CD4-positive, alpha-beta T cell (primary cell): Measurements from ENCODE around the gene ATG2B. TPM values are rescaled to one million over a fixed set of nuclear protein-coding genes. Genes with fewer than 3 reads are reported as not detected.

ENCODE experiments used
- ATAC-seq: fragments of 200-7000 bp; cut with Tn5 transposase; one replicate; pipeline ENCODE4 v1.10.0; 2022; ENCODE audit warnings: mild to moderate bottlenecking; ENCODE audit not compliant: poor library complexity
- CTCF ChIA-PET: fragments of 350-600 bp; sonication (Branson Sonifier 250); formaldehyde crosslinking; loops from one replicate; lab custom pipeline; 2021; ENCODE audit warnings: antibody characterized with exemption, inconsistent platforms; lab: Charles Lee
- POLR2A ChIA-PET: fragments of 350-600 bp; sonication (Branson Sonifier 250); formaldehyde crosslinking; loops from one replicate; lab custom pipeline; 2021; ENCODE audit warnings: antibody characterized with exemption, inconsistent platforms; lab: Charles Lee
- DNase-seq, 14 experiments: peaks; one replicate each; pipeline ENCODE4 v3.0.0-alpha.2; 2013 to 2020; ENCODE audit warnings: mixed read lengths in 2 of 14
- H3K27ac ChIP-seq, 2 donors: one replicate each; pipeline versions ENCODE4 v1.5.1 to v1.7.0; 2013; ENCODE audit warnings: low read length in 2 of 2, low read depth in 1 of 2, mild to moderate bottlenecking in 1 of 2
- H3K27me3 ChIP-seq, 2 experiments: 1 replicate in 1 of 2; 2 replicates in 1 of 2; pipeline versions ENCODE4 v1.6.1 to v1.7.0; 2013; ENCODE audit warnings: low read length in 2 of 2, control low read depth in 1 of 2, mild to moderate bottlenecking in 1 of 2, moderate library complexity in 1 of 2; ENCODE audit not compliant: insufficient read depth in 2 of 2, control insufficient read depth in 1 of 2
- H3K36me3 ChIP-seq: one replicate; pipeline ENCODE4 v1.6.1; 2013; ENCODE audit warnings: low read length, control low read depth; ENCODE audit not compliant: insufficient read depth
- H3K4me1 ChIP-seq: one replicate; pipeline ENCODE4 v1.6.1; 2013; ENCODE audit warnings: low read length, control low read depth; ENCODE audit not compliant: insufficient read depth
- H3K4me3 ChIP-seq: one replicate; pipeline ENCODE4 v1.5.1; 2013; ENCODE audit warnings: mild to moderate bottlenecking, low read length, moderate library complexity
- H3K9me3 ChIP-seq, 2 experiments: 1 replicate in 1 of 2; 2 replicates in 1 of 2; pipeline versions ENCODE4 v1.6.1 to v1.7.0; 2013; ENCODE audit warnings: low read length in 2 of 2, mild to moderate bottlenecking in 2 of 2, control low read depth in 1 of 2, moderate library complexity in 1 of 2; ENCODE audit not compliant: control insufficient read depth in 1 of 2, insufficient read depth in 1 of 2
- H3K27ac Mint-ChIP-seq: one replicate; pipeline ENCODE4 v1.8.0; 2020; ENCODE audit warnings: mixed read lengths
- H3K27me3 Mint-ChIP-seq: one replicate; pipeline ENCODE4 v1.8.0; 2021; ENCODE audit warnings: mixed read lengths
- H3K36me3 Mint-ChIP-seq: one replicate; pipeline ENCODE4 v1.8.0; 2021; ENCODE audit warnings: low read depth, mixed read lengths
- H3K4me1 Mint-ChIP-seq: one replicate; pipeline ENCODE4 v1.8.0; 2021; ENCODE audit warnings: low read depth, mixed read lengths
- H3K4me3 Mint-ChIP-seq: one replicate; pipeline ENCODE4 v1.8.0; 2020; ENCODE audit warnings: mild to moderate bottlenecking, mixed read lengths
- H3K9me3 Mint-ChIP-seq: one replicate; pipeline ENCODE4 v1.8.0; 2020; ENCODE audit warnings: mixed read lengths
- intact Hi-C, 2 experiments: fragments of 100-400 bp; cut with DNase I in 1 of 2; cut with micrococcal nuclease in 1 of 2; formaldehyde crosslinking; loops; one replicate each; pipeline versions ENCODE4 v1.15.1 to v1.9.0; 2023 to 2025; cut with DNase I, micrococcal nuclease
- total RNA-seq, 174 experiments: library from RNA in 2 of 174; stranded (reverse) in 2 of 174; gene quantifications; one replicate each; pipeline ENCODE4 v1.2.3 and lab custom pipeline; 2021 to 2026
- TF ChIP-seq, protein P1 (sequence below): fragments of 200-600 bp; IDR thresholded peaks from one replicate; pipeline ENCODE4 v1.8.0; 2022; ENCODE audit warnings: antibody characterized with exemption, mild to moderate bottlenecking

Gene ATG2B
- total RNA-seq, 2 experiments from 2014 or later: 20.1 to 20.2 TPM

DNA sequence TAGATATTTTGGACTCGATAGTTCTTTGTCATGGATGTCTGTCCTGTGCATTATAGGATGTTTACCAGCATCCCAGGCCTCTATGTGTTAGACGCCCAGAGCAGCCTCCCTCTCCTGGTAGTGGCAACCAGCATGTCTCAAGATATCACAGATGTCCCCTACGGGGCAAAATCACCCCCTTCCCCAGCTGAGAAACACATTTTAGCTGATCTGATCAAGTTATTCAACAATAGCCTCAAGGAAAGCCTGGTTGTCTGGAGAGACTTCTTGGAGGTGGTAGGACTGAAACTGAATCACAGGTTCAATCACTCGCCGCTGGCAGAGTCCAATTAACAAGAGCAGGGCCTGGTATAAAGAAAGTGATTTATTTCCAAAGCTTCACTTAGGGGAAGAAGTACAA, 89.5 kb downstream of the ATG2B start:
- DNase-seq (no peak), ATAC-seq (no peak)
- Mint-ChIP-seq H3K4me1 (no peaks in the 10 kb centered on the region), H3K4me3 (no peak overlapping the region), H3K9me3 (peaks cover 6% of the 10 kb centered on the region), H3K27me3 (no peaks in the 10 kb centered on the region), H3K27ac (no peak overlapping the region), H3K36me3 (no peaks in the 10 kb centered on the region)
- TF ChIP-seq, protein P1, sequence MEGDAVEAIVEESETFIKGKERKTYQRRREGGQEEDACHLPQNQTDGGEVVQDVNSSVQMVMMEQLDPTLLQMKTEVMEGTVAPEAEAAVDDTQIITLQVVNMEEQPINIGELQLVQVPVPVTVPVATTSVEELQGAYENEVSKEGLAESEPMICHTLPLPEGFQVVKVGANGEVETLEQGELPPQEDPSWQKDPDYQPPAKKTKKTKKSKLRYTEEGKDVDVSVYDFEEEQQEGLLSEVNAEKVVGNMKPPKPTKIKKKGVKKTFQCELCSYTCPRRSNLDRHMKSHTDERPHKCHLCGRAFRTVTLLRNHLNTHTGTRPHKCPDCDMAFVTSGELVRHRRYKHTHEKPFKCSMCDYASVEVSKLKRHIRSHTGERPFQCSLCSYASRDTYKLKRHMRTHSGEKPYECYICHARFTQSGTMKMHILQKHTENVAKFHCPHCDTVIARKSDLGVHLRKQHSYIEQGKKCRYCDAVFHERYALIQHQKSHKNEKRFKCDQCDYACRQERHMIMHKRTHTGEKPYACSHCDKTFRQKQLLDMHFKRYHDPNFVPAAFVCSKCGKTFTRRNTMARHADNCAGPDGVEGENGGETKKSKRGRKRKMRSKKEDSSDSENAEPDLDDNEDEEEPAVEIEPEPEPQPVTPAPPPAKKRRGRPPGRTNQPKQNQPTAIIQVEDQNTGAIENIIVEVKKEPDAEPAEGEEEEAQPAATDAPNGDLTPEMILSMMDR: no peak
- Histone ChIP-seq H3K4me3 (no peak overlapping the region), H3K27ac (no peak overlapping the region), H3K9me3 (peaks cover 13 to 15% of the 10 kb centered on the region in 2 experiments), H3K4me1 (peaks cover 3% of the 10 kb centered on the region), H3K27me3 (no peaks in the 10 kb centered on the region), H3K36me3 (no peaks in the 10 kb centered on the region)
- ChIA-PET CTCF (interaction anchor here (1.3 kb wide), 1 partner anchor 173 kb away, joined by 5 read pairs; no protein-coding TSS in a partner anchor), POLR2A (interaction anchor here (1.1 kb wide), 1 partner anchor 148 kb away, joined by 3 read pairs; no protein-coding TSS in a partner anchor)
- intact Hi-C loops: loop anchor here in 1 of 2 experiments (10.0 kb wide), 1 partner anchor 709 kb away; no protein-coding TSS in a partner anchor

DNA sequence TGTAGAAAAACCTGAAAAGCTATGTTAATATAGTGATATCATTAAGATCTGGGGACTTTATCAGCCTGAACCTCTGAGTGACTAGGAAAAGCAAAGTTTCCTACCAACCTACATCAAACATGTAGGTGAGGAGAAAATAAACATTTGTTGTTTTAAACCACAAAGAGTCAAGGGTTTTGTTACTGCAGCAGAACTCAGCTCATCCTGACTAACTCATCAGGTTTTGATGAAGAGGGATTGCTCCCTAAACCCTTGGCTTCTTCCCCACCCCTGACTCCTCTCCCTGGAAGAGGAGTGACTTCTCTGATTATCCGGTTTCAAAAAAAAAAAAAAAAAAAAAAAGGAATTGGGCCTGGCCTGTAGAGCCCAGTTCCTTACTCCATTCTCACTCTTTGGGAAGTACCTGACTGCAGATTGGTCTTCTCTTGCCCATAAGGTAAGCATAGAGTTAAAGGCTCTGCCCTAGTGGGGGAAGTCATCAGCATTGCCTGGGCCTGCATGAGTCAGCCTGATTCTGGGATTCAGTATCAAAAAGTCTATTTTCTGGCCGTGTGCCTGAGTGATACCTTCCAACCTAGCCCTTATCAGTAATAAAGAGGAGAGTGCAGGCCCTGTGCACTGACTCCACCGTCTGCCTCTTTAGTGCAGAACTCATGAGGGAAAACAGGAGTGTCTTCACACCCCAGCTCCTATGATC, 90.2 kb downstream of the ATG2B start:
- intact Hi-C loops: loop anchor here in 1 of 2 experiments (10.0 kb wide), 1 partner anchor 708 kb away; no protein-coding TSS in a partner anchor
- ATAC-seq (no peak), DNase-seq (no peak)
- no peak overlapping the region for H3K4me3 ChIP-seq
- Mint-ChIP-seq H3K4me3 (no peak overlapping the region), H3K36me3 (no peaks in the 10 kb centered on the region), H3K4me1 (no peaks in the 10 kb centered on the region), H3K9me3 (peaks cover 6% of the 10 kb centered on the region), H3K27ac (no peak overlapping the region), H3K27me3 (no peaks in the 10 kb centered on the region)
- no peaks in the 10 kb centered on the region for H3K36me3 ChIP-seq
- H3K9me3 ChIP-seq: peaks cover 6 to 8% of the 10 kb centered on the region in 2 experiments
- no peak overlapping the region for H3K27ac ChIP-seq
- H3K4me1 ChIP-seq: peaks cover 3% of the 10 kb centered on the region
- TF ChIP-seq, protein P1: no peak
- ChIA-PET POLR2A (no interaction called here), CTCF (interaction anchor here (1.3 kb wide), 1 partner anchor 172 kb away, joined by 5 read pairs; no protein-coding TSS in a partner anchor)
- no peaks in the 10 kb centered on the region for H3K27me3 ChIP-seq

DNA sequence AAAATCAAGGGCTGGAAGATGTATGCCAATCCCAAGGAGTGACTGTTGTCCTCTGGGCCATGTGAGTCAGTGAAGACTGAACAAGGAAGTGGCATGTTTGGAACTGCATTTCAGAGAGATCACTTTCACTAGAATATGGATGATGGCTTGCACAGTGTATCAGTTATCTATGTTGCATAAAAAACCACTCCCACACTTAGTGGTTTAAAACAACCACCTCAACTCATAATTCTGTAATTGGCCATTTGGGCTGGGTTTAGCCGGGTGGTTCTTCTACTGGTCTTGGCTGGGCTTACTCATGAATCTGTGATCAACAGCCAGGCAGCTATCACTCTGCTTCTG, 91.7 kb downstream of the ATG2B start:
- peaks cover 6% of the 10 kb centered on the region for H3K9me3 Mint-ChIP-seq
- H3K4me1 Mint-ChIP-seq: no peaks in the 10 kb centered on the region
- no peaks in the 10 kb centered on the region for H3K36me3 Mint-ChIP-seq
- peaks cover 5% of the 10 kb centered on the region for H3K27me3 Mint-ChIP-seq
- Histone ChIP-seq H3K36me3 (no peaks in the 10 kb centered on the region), H3K27me3 (no peaks in the 10 kb centered on the region), H3K4me3 (no peak overlapping the region), H3K27ac (no peak overlapping the region), H3K9me3 (peaks cover 0 to 5% of the 10 kb centered on the region in 2 experiments), H3K4me1 (peaks cover 3% of the 10 kb centered on the region)
- ATAC-seq: no peak
- no peak overlapping the region for H3K4me3 Mint-ChIP-seq
- TF ChIP-seq, protein P1: no peak
- CTCF ChIA-PET: interaction anchor here (1.6 kb wide), 1 partner anchor 171 kb away, joined by 5 read pairs; no protein-coding TSS in a partner anchor
- no peak overlapping the region for H3K27ac Mint-ChIP-seq
- no peak for DNase-seq
- POLR2A ChIA-PET: no interaction called here
- intact Hi-C loops: loop anchor here in 1 of 2 experiments (10.0 kb wide), 1 partner anchor 707 kb away; no protein-coding TSS in a partner anchor
